Gastroesophageal sphincter (tissue), 3 donors: Measurements from ENCODE around the gene KLHDC7B.

Experiments used
- CTCF ChIP-seq, 4 experiments: fragments of 200-600 bp in 2 of 4; fragments of 450-650 bp in 2 of 4; sonication (generic) in 1 of 4; IDR thresholded peaks; one replicate each; pipeline ENCODE4 v1.5.1; 2017 to 2019; ENCODE audit warnings: antibody characterized with exemption in 4 of 4, mild to moderate bottlenecking in 2 of 4, moderate library complexity in 2 of 4
- POLR2A ChIP-seq, 2 donors: fragments of 450-650 bp; IDR thresholded peaks; one replicate each; pipeline ENCODE4 v1.6.1; 2017; ENCODE audit warnings: antibody characterized with exemption in 2 of 2, mild to moderate bottlenecking in 2 of 2, moderate library complexity in 1 of 2
- POLR2AphosphoS5 ChIP-seq: sonication (generic); formaldehyde crosslinking; IDR thresholded peaks from one replicate; pipeline ENCODE4 v1.6.1; 2017; ENCODE audit warnings: antibody characterized with exemption

- TF ChIP-seq POLR2A (IDR thresholded peaks at IDR 0.05) (no peak), POLR2AphosphoS5 (no peak), CTCF (IDR thresholded peaks at IDR 0.05) (no peak)
These were observed 28.8 kb upstream of the KLHDC7B start for GRCh38 chr22:50516891-50517290.
